Measurements from ENCODE around the gene FAAP20. TPM values are rescaled to one million over a fixed set of nuclear protein-coding genes. Genes with fewer than 3 reads are reported as not detected.
A peak's percentile ranks its signal among the peaks of the same experiment; 100 is the strongest.

The FAAP20 gene
- total RNA-seq, 1 experiment from 2014 or later = 112 TPM

- no peaks in the 10 kb centered on the region for H3K27me3 ChIP-seq (ENCODE audit: insufficient read depth, low read length)
- POLR2A ChIA-PET = no interaction called here
- peak overlapping the region; percentile 34; the same call in 1 of the 2 replicates for H3K27ac ChIP-seq (ENCODE audit: low read depth, low read length)
- H4K20me1 ChIP-seq (ENCODE audit: insufficient read depth) = no peaks in the 10 kb centered on the region
- H3K4me1 ChIP-seq (ENCODE audit: control insufficient read depth in 1 of 2, insufficient read depth in 2 of 2, low read length in 2 of 2) = peaks cover 35 to 54% of the 10 kb centered on the region in 2 experiments
- no peaks in the 10 kb centered on the region for H3K36me3 ChIP-seq (ENCODE audit: control insufficient read depth in 1 of 2, insufficient read depth in 2 of 2, low read length in 2 of 2)
- peak overlapping the region; percentile 48 for H3K4me2 ChIP-seq (ENCODE audit: low read length)
- no peak overlapping the region for H3K4me3 ChIP-seq (replicated peaks in 1 of 2; ENCODE audit: low read depth in 1 of 2, low read length in 2 of 2)
- no TSS peak for BruUV-seq (replicated peaks)
- H2AFZ ChIP-seq (ENCODE audit: low read depth, low read length, poor library complexity, severe bottlenecking) = no peak overlapping the region
- CTCF ChIA-PET = interaction anchor here (1.0 kb wide), 1 partner anchor 173 kb away, joined by 3 read pairs; no protein-coding TSS in a partner anchor
- no peaks in the 10 kb centered on the region for H3K9me3 ChIP-seq (ENCODE audit: control insufficient read depth in 1 of 2, insufficient read depth in 1 of 2, low read depth in 1 of 2, low read length in 2 of 2)
- RAD21 ChIA-PET (ENCODE audit: low non-redundant PET in 1 of 2, low total read pairs in 2 of 2, uncharacterized antibody in 2 of 2, unreplicated experiment in 2 of 2) = interaction anchor here in 1 of 2 experiments (0.6 kb wide), 1 partner anchor 34 kb away, joined by 4 read pairs; no protein-coding TSS in a partner anchor
- intact Hi-C loops (cut with micrococcal nuclease) = no loop called here
- H3K9ac ChIP-seq (ENCODE audit: low read length) = peak overlapping the region; percentile 25; the same call in 1 of the 2 replicates
- DNase-seq (ENCODE audit: low read depth, low spot score) (no peak), ATAC-seq (no peak)
- no peak for TF ChIP-seq SP1 (IDR thresholded peaks at IDR 0.05; ENCODE audit: low read depth)
- no peak for TF ChIP-seq FOSL1 (IDR thresholded peaks at IDR 0.05; ENCODE audit: low read depth)
- TF ChIP-seq SIN3A (IDR thresholded peaks at IDR 0.05; ENCODE audit: low read depth) = no peak
- H3K9me2 ChIP-seq (ENCODE audit: insufficient read depth) = no peaks in the 10 kb centered on the region
- no peaks in the 10 kb centered on the region for H3K79me2 ChIP-seq (ENCODE audit: insufficient read depth, low read length)
Measured at GRCh38 chr1:2208309-2209239, 14.0 kb upstream of the FAAP20 start.

GRCh38 chr1:2206813-2207487, 12.4 kb upstream of the FAAP20 start:
- Histone ChIP-seq H3K4me2 (ENCODE audit: low read length) (no peak overlapping the region), H3K27me3 (ENCODE audit: insufficient read depth, low read length) (no peaks in the 10 kb centered on the region), H3K9me3 (ENCODE audit: control insufficient read depth in 1 of 2, insufficient read depth in 1 of 2, low read depth in 1 of 2, low read length in 2 of 2) (no peaks in the 10 kb centered on the region), H4K20me1 (ENCODE audit: insufficient read depth) (no peaks in the 10 kb centered on the region), H2AFZ (ENCODE audit: low read depth, low read length, poor library complexity, severe bottlenecking) (no peak overlapping the region), H3K27ac (ENCODE audit: low read depth, low read length) (no peak overlapping the region), H3K9me2 (ENCODE audit: insufficient read depth) (no peaks in the 10 kb centered on the region), H3K4me3 (replicated peaks in 1 of 2; ENCODE audit: low read depth in 1 of 2, low read length in 2 of 2) (no peak overlapping the region), H3K79me2 (ENCODE audit: insufficient read depth, low read length) (no peaks in the 10 kb centered on the region), H3K36me3 (ENCODE audit: control insufficient read depth in 1 of 2, insufficient read depth in 2 of 2, low read length in 2 of 2) (no peaks in the 10 kb centered on the region), H3K9ac (ENCODE audit: low read length) (no peak overlapping the region), H3K4me1 (ENCODE audit: control insufficient read depth in 1 of 2, insufficient read depth in 2 of 2, low read length in 2 of 2) (peaks cover 22 to 38% of the 10 kb centered on the region in 2 experiments)
- RAD21 ChIA-PET (ENCODE audit: low non-redundant PET in 1 of 2, low total read pairs in 2 of 2, uncharacterized antibody in 2 of 2, unreplicated experiment in 2 of 2) = no interaction called here
- CTCF ChIA-PET = no interaction called here
- BruUV-seq (replicated peaks) = no TSS peak
- DNase-seq (ENCODE audit: low read depth, low spot score) (no peak), ATAC-seq (no peak)
- POLR2A ChIA-PET = interaction anchor here (1.1 kb wide), 1 partner anchor 21 kb away, joined by 3 read pairs; no protein-coding TSS in a partner anchor
- intact Hi-C loops (cut with micrococcal nuclease) = no loop called here
- TF ChIP-seq, protein P1, sequence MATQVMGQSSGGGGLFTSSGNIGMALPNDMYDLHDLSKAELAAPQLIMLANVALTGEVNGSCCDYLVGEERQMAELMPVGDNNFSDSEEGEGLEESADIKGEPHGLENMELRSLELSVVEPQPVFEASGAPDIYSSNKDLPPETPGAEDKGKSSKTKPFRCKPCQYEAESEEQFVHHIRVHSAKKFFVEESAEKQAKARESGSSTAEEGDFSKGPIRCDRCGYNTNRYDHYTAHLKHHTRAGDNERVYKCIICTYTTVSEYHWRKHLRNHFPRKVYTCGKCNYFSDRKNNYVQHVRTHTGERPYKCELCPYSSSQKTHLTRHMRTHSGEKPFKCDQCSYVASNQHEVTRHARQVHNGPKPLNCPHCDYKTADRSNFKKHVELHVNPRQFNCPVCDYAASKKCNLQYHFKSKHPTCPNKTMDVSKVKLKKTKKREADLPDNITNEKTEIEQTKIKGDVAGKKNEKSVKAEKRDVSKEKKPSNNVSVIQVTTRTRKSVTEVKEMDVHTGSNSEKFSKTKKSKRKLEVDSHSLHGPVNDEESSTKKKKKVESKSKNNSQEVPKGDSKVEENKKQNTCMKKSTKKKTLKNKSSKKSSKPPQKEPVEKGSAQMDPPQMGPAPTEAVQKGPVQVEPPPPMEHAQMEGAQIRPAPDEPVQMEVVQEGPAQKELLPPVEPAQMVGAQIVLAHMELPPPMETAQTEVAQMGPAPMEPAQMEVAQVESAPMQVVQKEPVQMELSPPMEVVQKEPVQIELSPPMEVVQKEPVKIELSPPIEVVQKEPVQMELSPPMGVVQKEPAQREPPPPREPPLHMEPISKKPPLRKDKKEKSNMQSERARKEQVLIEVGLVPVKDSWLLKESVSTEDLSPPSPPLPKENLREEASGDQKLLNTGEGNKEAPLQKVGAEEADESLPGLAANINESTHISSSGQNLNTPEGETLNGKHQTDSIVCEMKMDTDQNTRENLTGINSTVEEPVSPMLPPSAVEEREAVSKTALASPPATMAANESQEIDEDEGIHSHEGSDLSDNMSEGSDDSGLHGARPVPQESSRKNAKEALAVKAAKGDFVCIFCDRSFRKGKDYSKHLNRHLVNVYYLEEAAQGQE (IDR thresholded peaks at IDR 0.05; ENCODE audit: low read depth) = no peak
- TF ChIP-seq POLR2AphosphoS5 (IDR thresholded peaks at IDR 0.05; ENCODE audit: low read depth, low read length) = no peak
- TF ChIP-seq RAD21 (IDR thresholded peaks at IDR 0.05; ENCODE audit: low read depth) = no peak
- TF ChIP-seq, protein P2, sequence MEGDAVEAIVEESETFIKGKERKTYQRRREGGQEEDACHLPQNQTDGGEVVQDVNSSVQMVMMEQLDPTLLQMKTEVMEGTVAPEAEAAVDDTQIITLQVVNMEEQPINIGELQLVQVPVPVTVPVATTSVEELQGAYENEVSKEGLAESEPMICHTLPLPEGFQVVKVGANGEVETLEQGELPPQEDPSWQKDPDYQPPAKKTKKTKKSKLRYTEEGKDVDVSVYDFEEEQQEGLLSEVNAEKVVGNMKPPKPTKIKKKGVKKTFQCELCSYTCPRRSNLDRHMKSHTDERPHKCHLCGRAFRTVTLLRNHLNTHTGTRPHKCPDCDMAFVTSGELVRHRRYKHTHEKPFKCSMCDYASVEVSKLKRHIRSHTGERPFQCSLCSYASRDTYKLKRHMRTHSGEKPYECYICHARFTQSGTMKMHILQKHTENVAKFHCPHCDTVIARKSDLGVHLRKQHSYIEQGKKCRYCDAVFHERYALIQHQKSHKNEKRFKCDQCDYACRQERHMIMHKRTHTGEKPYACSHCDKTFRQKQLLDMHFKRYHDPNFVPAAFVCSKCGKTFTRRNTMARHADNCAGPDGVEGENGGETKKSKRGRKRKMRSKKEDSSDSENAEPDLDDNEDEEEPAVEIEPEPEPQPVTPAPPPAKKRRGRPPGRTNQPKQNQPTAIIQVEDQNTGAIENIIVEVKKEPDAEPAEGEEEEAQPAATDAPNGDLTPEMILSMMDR (IDR thresholded peaks at IDR 0.05 in 2 of 3, conservative IDR thresholded peaks at IDR 0.05 in 1 of 3; ENCODE audit: borderline replicate concordance in 1 of 3, insufficient read depth in 1 of 3, low read depth in 2 of 3, low read length in 2 of 3) = no peak
- no peak for TF ChIP-seq POLR2A (IDR thresholded peaks at IDR 0.05; ENCODE audit: borderline replicate concordance, extremely low read depth, insufficient read depth, insufficient read length)
- no peak for TF ChIP-seq YY1 (IDR thresholded peaks at IDR 0.05; ENCODE audit: extremely low read depth, insufficient replicate concordance, low read depth, low read length)
